ENCODE measurements around the gene CDHR5. TPM values are rescaled to one million over a fixed set of nuclear protein-coding genes. Genes with fewer than 3 reads are reported as not detected.

CDHR5 gene
- total RNA-seq, 3 donors from 2014 or later, result 6.2 TPM; not detected in 2

GRCh38 chr11:626475-627307, 1.9 kb upstream of the CDHR5 start, which contains the start of gene SCT:
SCT (minus strand) TSS chr11:627181; CDS start chr11:627143, 38 bp downstream.
- peaks cover 0 to 3% of the 10 kb centered on the region in 2 donors for H3K9me3 ChIP-seq
- intact Hi-C loops (cut with DNase I; ENCODE audit: low total_unique reads), result no loop called here
- TF ChIP-seq, protein P1, sequence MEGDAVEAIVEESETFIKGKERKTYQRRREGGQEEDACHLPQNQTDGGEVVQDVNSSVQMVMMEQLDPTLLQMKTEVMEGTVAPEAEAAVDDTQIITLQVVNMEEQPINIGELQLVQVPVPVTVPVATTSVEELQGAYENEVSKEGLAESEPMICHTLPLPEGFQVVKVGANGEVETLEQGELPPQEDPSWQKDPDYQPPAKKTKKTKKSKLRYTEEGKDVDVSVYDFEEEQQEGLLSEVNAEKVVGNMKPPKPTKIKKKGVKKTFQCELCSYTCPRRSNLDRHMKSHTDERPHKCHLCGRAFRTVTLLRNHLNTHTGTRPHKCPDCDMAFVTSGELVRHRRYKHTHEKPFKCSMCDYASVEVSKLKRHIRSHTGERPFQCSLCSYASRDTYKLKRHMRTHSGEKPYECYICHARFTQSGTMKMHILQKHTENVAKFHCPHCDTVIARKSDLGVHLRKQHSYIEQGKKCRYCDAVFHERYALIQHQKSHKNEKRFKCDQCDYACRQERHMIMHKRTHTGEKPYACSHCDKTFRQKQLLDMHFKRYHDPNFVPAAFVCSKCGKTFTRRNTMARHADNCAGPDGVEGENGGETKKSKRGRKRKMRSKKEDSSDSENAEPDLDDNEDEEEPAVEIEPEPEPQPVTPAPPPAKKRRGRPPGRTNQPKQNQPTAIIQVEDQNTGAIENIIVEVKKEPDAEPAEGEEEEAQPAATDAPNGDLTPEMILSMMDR (IDR thresholded peaks at IDR 0.05), result no peak
- TF ChIP-seq POLR2AphosphoS5 (IDR thresholded peaks at IDR 0.05), result no peak
- TF ChIP-seq POLR2A (IDR thresholded peaks at IDR 0.05), result no peak
- H3K27ac ChIP-seq, result no peak within 1 kb of the TSS
- H3K36me3 ChIP-seq, result no peaks in the 10 kb centered on the region
- no peaks in the 10 kb centered on the region for H3K4me1 ChIP-seq
- DNase-seq (ENCODE audit: low spot score in 2 of 2), result no peak
- no peak within 1 kb of the TSS for H3K4me3 ChIP-seq
- H3K27me3 ChIP-seq, result peaks cover 0 to 5% of the 10 kb centered on the region in 2 donors

DNA sequence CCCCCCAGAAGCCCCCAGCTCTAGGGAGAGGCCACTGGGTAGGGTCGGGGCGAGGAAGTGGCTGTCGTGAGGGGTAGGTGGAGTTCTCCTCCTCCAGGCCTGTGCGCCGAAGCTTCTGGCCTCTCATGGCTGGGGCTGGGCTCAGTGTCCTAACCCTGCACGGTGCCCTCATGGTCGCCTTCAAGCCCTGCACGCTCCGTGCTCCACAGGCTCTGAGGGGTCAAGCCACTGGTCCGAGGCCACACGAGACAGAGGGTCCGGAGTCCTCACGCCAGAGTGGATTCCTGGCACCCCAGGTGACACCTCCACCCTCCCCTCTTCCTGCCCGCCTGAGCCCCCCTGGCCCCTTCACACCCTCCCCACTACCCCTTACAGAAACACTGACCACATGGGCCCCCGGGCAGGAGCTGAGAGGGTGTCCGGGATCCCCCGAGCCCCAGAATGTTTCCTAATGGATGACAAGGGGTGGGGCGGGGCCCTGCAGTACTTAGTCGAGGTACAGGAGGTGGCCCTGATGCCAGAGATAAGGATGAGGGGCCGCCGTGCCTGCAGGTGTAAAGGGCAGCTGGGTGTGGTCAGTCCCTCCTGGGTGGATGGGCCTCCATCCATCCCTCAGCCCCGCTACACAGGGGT, 997 bp upstream of the CDHR5 start:
- Histone ChIP-seq H3K27me3 (peaks cover 0 to 5% of the 10 kb centered on the region in 2 donors), H3K4me3 (no peak overlapping the region), H3K4me1 (no peaks in the 10 kb centered on the region), H3K9me3 (peaks cover 0 to 3% of the 10 kb centered on the region in 2 donors), H3K36me3 (no peaks in the 10 kb centered on the region), H3K27ac (no peak overlapping the region)
- TF ChIP-seq, protein P1 (IDR thresholded peaks at IDR 0.05), result no peak
- TF ChIP-seq POLR2AphosphoS5 (IDR thresholded peaks at IDR 0.05) (no peak), POLR2A (IDR thresholded peaks at IDR 0.05) (no peak)
- intact Hi-C loops (cut with DNase I; ENCODE audit: low total_unique reads), result no loop called here
- no peak for DNase-seq (ENCODE audit: low spot score in 2 of 2)

DNA sequence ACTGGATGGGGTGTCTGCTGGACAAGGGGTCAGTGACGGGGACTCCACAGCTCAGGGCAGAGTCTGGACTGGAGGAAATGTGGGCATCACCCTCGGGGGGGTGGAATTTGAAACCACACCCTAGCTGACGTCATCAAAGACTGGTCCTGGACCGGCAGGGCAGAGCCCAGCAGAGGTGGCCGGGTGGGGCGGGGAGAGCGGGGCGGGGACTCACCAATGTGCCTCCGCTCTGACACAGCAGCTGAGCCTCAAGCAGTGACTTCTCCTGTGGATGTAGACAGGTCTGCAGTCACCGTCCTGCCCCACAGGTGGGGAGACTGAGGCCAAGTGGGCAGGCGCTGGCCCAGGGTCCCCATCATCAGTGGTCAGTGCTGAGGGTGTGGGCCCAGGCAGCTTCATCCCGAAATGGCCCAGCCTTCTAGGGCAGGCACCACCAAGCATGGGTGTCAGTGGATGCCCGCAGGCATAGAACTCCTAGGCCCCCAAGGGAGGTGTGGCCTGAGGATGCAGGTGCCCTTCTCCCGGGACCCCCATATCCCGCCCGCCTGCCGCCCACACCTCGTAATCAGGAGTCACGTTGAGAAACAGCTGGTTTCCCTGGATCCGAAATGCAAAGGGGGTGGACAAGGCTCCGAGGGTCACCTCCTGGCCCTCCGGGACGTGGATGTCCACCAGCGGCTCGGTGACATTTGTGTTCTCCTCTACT, 603 bp downstream of the CDHR5 start:
- Histone ChIP-seq H3K27ac (no peak overlapping the region), H3K9me3 (peaks cover 0 to 3% of the 10 kb centered on the region in 2 donors), H3K4me3 (no peak overlapping the region), H3K27me3 (peaks cover 0 to 5% of the 10 kb centered on the region in 2 donors), H3K4me1 (no peaks in the 10 kb centered on the region), H3K36me3 (no peaks in the 10 kb centered on the region)
- no peak for TF ChIP-seq POLR2A (IDR thresholded peaks at IDR 0.05)
- TF ChIP-seq POLR2AphosphoS5 (IDR thresholded peaks at IDR 0.05), result no peak
- TF ChIP-seq, protein P1 (IDR thresholded peaks at IDR 0.05), result no peak
- no peak for DNase-seq (ENCODE audit: low spot score in 2 of 2)
- intact Hi-C loops (cut with DNase I; ENCODE audit: low total_unique reads), result no loop called here

DNA sequence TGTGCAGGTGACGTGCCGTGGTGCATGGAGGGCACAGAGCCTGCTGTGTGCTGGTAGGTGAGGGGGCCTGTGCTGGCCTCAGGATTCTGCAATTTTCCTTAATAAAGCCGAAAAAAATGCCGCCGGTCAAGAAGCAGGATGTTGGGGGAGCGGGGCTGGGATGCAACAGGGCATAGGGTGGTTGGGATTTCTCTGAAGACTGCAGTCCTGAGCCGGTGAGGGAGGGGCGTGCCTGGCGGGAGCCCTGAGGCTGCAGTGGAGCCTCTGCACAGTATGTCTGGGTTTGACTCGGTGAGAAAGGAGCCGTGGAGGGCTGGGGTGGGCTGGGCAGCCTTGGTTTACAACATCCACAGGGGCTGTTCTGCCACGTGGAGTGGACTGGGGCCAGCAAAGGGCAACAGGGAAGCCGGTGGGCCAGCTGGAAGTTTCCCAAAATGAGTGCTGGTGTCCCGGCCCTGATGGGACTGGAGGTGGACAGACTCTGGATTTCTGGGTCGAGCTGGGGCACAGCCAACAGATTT, 1.3 kb downstream of the CDHR5 start:
- H3K4me1 ChIP-seq, result no peaks in the 10 kb centered on the region
- peaks cover 0 to 5% of the 10 kb centered on the region in 2 donors for H3K27me3 ChIP-seq
- intact Hi-C loops (cut with DNase I; ENCODE audit: low total_unique reads), result no loop called here

More for the DNA sequence above, 1.3 kb downstream of the CDHR5 start:
- H3K36me3 ChIP-seq, result no peaks in the 10 kb centered on the region
- H3K4me3 ChIP-seq, result no peak overlapping the region
- H3K9me3 ChIP-seq, result peaks cover 0 to 3% of the 10 kb centered on the region in 2 donors
- TF ChIP-seq POLR2AphosphoS5 (IDR thresholded peaks at IDR 0.05), result no peak
- TF ChIP-seq POLR2A (IDR thresholded peaks at IDR 0.05), result no peak
- TF ChIP-seq, protein P1 (IDR thresholded peaks at IDR 0.05), result no peak
- DNase-seq (ENCODE audit: low spot score in 2 of 2), result no peak
- H3K27ac ChIP-seq, result no peak overlapping the region

All from breast epithelium (tissue), 4 donors.